Activated CD8-positive, alpha-beta T cell treated with anti-CD3 and anti-CD28 coated beads for 36 hours (primary cell): Measurements from ENCODE around the gene KCNK7. TPM values are rescaled to one million over a fixed set of nuclear protein-coding genes. Genes with fewer than 3 reads are reported as not detected.

Experiments
- ATAC-seq: fragments of 200-7000 bp; cut with Tn5 transposase; one replicate; pipeline ENCODE4 v1.10.0; 2021; ENCODE audit warnings: mild to moderate bottlenecking, moderate library complexity
- CTCF ChIA-PET: fragments of 350-600 bp; sonication (Branson Sonifier 250); formaldehyde crosslinking; loops from one replicate; lab custom pipeline; 2021; ENCODE audit warnings: antibody characterized with exemption; lab: Charles Lee
- POLR2A ChIA-PET: fragments of 350-600 bp; sonication (Branson Sonifier 250); formaldehyde crosslinking; loops from one replicate; lab custom pipeline; 2021; ENCODE audit warnings: antibody characterized with exemption; lab: Charles Lee
- DNase-seq: peaks from one replicate; pipeline ENCODE4 v3.0.0-alpha.2; 2020
- H3K27ac Mint-ChIP-seq: one replicate; pipeline ENCODE4 v1.8.0; 2021; ENCODE audit warnings: mild to moderate bottlenecking, mixed read lengths
- H3K27me3 Mint-ChIP-seq: one replicate; pipeline ENCODE4 v1.8.0; 2021; ENCODE audit warnings: mixed read lengths
- H3K36me3 Mint-ChIP-seq: one replicate; pipeline ENCODE4 v1.8.0; 2021; ENCODE audit warnings: low read depth, mixed read lengths
- H3K4me1 Mint-ChIP-seq: one replicate; pipeline ENCODE4 v1.8.0; 2021; ENCODE audit warnings: low read depth, mixed read lengths
- H3K4me3 Mint-ChIP-seq: one replicate; pipeline ENCODE4 v1.8.0; 2021; ENCODE audit warnings: mild to moderate bottlenecking, moderate library complexity, mixed read lengths
- H3K9me3 Mint-ChIP-seq: one replicate; pipeline ENCODE4 v1.8.0; 2021; ENCODE audit warnings: mixed read lengths
- CTCF ChIP-seq: fragments of 200-600 bp; IDR thresholded peaks from one replicate; pipeline ENCODE4 v1.8.0; 2022; ENCODE audit warnings: antibody characterized with exemption, mild to moderate bottlenecking
- intact Hi-C: fragments of 100-400 bp; cut with micrococcal nuclease; formaldehyde crosslinking; loops from one replicate; pipeline ENCODE4 v1.10.0; 2022
- total RNA-seq, 2 experiments: library from RNA; stranded (reverse); gene quantifications; one replicate each; pipeline ENCODE4 v1.2.3, GENCODE V29; 2021

KCNK7 gene
- total RNA-seq, 2 experiments from 2014 or later: 0.77 TPM; not detected in 1

- POLR2A ChIA-PET: interaction anchor here (1.1 to 5.8 kb wide), 2 partner anchors 15 to 16 kb away, joined by 5 to 31 read pairs; partner anchors contain the start of gene SIPA1
- no peak overlapping the region for H3K27ac Mint-ChIP-seq
- CTCF ChIA-PET: interaction anchor here (1.2 to 1.4 kb wide), 3 partner anchors 30 to 193 kb away, joined by 3 to 4 read pairs (median 3); no protein-coding TSS in a partner anchor
- no peak for ATAC-seq
- intact Hi-C loops: no loop called here
- H3K36me3 Mint-ChIP-seq: peaks cover 37% of the 10 kb centered on the region
- H3K9me3 Mint-ChIP-seq: no peaks in the 10 kb centered on the region
- H3K4me1 Mint-ChIP-seq: peaks cover 7% of the 10 kb centered on the region
- DNase-seq: no peak
- TF ChIP-seq CTCF: no peak
- no peak overlapping the region for H3K4me3 Mint-ChIP-seq
- H3K27me3 Mint-ChIP-seq: no peaks in the 10 kb centered on the region
Measured at GRCh38 chr11:65623852-65624616, 28.4 kb upstream of the KCNK7 start.

GRCh38 chr11:65623177-65623576 is 27.6 kb upstream of the KCNK7 start:
- intact Hi-C loops: no loop called here
- no peaks in the 10 kb centered on the region for H3K27me3 Mint-ChIP-seq
- DNase-seq: no peak
- peaks cover 10% of the 10 kb centered on the region for H3K4me1 Mint-ChIP-seq
- no peak overlapping the region for H3K27ac Mint-ChIP-seq
- no peak for ATAC-seq
- peaks cover 37% of the 10 kb centered on the region for H3K36me3 Mint-ChIP-seq
- CTCF ChIA-PET: interaction anchor here (1.2 kb wide), 1 partner anchor 156 kb away, joined by 3 read pairs; no protein-coding TSS in a partner anchor
- H3K9me3 Mint-ChIP-seq: no peaks in the 10 kb centered on the region
- POLR2A ChIA-PET: interaction anchor here (0.7 to 1.5 kb wide), 3 partner anchors 14 to 49 kb away, joined by 3 read pairs; no protein-coding TSS in a partner anchor
- no peak for TF ChIP-seq CTCF
- no peak overlapping the region for H3K4me3 Mint-ChIP-seq

GRCh38 chr11:65622011-65622410 is 26.4 kb upstream of the KCNK7 start:
- no peak overlapping the region for H3K4me3 Mint-ChIP-seq
- TF ChIP-seq CTCF: no peak
- ATAC-seq (no peak), DNase-seq (no peak)
- H3K4me1 Mint-ChIP-seq: peaks cover 18% of the 10 kb centered on the region
- no peaks in the 10 kb centered on the region for H3K27me3 Mint-ChIP-seq
- peaks cover 43% of the 10 kb centered on the region for H3K36me3 Mint-ChIP-seq
- no peaks in the 10 kb centered on the region for H3K9me3 Mint-ChIP-seq
- POLR2A ChIA-PET: interaction anchor here (1.0 to 1.5 kb wide), 2 partner anchors 13 to 17 kb away, joined by 3 read pairs; no protein-coding TSS in a partner anchor
- CTCF ChIA-PET: no interaction called here
- no peak overlapping the region for H3K27ac Mint-ChIP-seq
- intact Hi-C loops: no loop called here

GRCh38 chr11:65621460-65621859 is 25.9 kb upstream of the KCNK7 start:
- peaks cover 42% of the 10 kb centered on the region for H3K36me3 Mint-ChIP-seq
- CTCF ChIA-PET: no interaction called here

More at GRCh38 chr11:65621460-65621859, 25.9 kb upstream of the KCNK7 start:
- intact Hi-C loops: no loop called here
- Mint-ChIP-seq H3K27ac (no peak overlapping the region), H3K9me3 (no peaks in the 10 kb centered on the region), H3K4me3 (no peak overlapping the region), H3K4me1 (peaks cover 21% of the 10 kb centered on the region), H3K27me3 (no peaks in the 10 kb centered on the region)
- TF ChIP-seq CTCF: no peak
- ATAC-seq (no peak), DNase-seq (no peak)
- POLR2A ChIA-PET: interaction anchor here (1.5 kb wide), 1 partner anchor 18 kb away, joined by 3 read pairs; no protein-coding TSS in a partner anchor
